H9 (cell line): ENCODE measurements around the gene DDX51. TPM values are rescaled to one million over a fixed set of nuclear protein-coding genes. Genes with fewer than 3 reads are reported as not detected.

Experiments
- DNase-seq: peaks from one replicate; pipeline ENCODE4 v3.0.0-alpha.2; 2017
- H2AFZ ChIP-seq: one replicate; pipeline ENCODE4 v1.6.1; 2013; ENCODE audit warnings: mild to moderate bottlenecking, low read length, control low read depth, moderate library complexity
- H2AK5ac ChIP-seq: 2 replicates; pipeline ENCODE4 v1.6.1; 2013; ENCODE audit warnings: low read length, control low read depth, mixed read lengths; ENCODE audit not compliant: insufficient read length
- H2BK120ac ChIP-seq: one replicate; pipeline ENCODE4 v1.6.1; 2013; ENCODE audit warnings: low read depth, mild to moderate bottlenecking, low read length, control low read depth, inconsistent platforms; ENCODE audit not compliant: poor library complexity, severe bottlenecking
- H2BK12ac ChIP-seq: 2 replicates; pipeline ENCODE4 v1.6.1; 2013; ENCODE audit warnings: low read length, control low read depth, mixed read lengths, low read depth; ENCODE audit not compliant: insufficient read length
- H2BK15ac ChIP-seq: 2 replicates; pipeline ENCODE4 v1.6.1; 2013; ENCODE audit warnings: low read depth, low read length, control low read depth
- H2BK20ac ChIP-seq: one replicate; pipeline ENCODE4 v1.6.1; 2013; ENCODE audit warnings: low read depth, mild to moderate bottlenecking, low read length, control low read depth, inconsistent platforms; ENCODE audit not compliant: poor library complexity, severe bottlenecking
- H2BK5ac ChIP-seq: 2 replicates; pipeline ENCODE4 v1.6.1; 2013; ENCODE audit warnings: low read length, control low read depth, mixed read lengths; ENCODE audit not compliant: insufficient read length
- H3K14ac ChIP-seq: 2 replicates; pipeline ENCODE4 v1.6.1; 2013; ENCODE audit warnings: low read length, control low read depth; ENCODE audit not compliant: insufficient read depth
- H3K18ac ChIP-seq: 2 replicates; pipeline ENCODE4 v1.6.1; 2013; ENCODE audit warnings: low read depth, mild to moderate bottlenecking, mixed read lengths, low read length, control low read depth; ENCODE audit not compliant: insufficient read length
- H3K23ac ChIP-seq: 2 replicates; pipeline ENCODE4 v1.6.1; 2013; ENCODE audit warnings: low read length, control low read depth, mixed read lengths, low read depth; ENCODE audit not compliant: insufficient read length
- H3K23me2 ChIP-seq: 2 replicates; pipeline ENCODE4 v1.6.1; 2013; ENCODE audit warnings: low read depth, mild to moderate bottlenecking, mixed read lengths, low read length, control low read depth; ENCODE audit not compliant: insufficient read length, poor library complexity, severe bottlenecking
- H3K27ac ChIP-seq: 2 replicates; pipeline ENCODE4 v1.5.1; 2013; ENCODE audit warnings: low read length, control low read depth, mixed read lengths, low read depth; ENCODE audit not compliant: insufficient read length
- H3K27me3 ChIP-seq: 2 replicates; pipeline ENCODE4 v1.6.1; 2013; ENCODE audit warnings: low read length, control low read depth, inconsistent platforms; ENCODE audit not compliant: insufficient read depth
- H3K4ac ChIP-seq: 2 replicates; pipeline ENCODE4 v1.6.1; 2013; ENCODE audit warnings: low read depth, mild to moderate bottlenecking, control low read depth, inconsistent platforms, low read length, moderate library complexity
- H3K4me1 ChIP-seq: 2 replicates; pipeline ENCODE4 v1.6.1; 2013; ENCODE audit warnings: low read length, control low read depth, inconsistent platforms; ENCODE audit not compliant: insufficient read depth
- H3K4me2 ChIP-seq: 2 replicates; pipeline ENCODE4 v1.6.1; 2013; ENCODE audit warnings: low read length, control low read depth, mixed read lengths; ENCODE audit not compliant: insufficient read length, insufficient read depth
- H3K56ac ChIP-seq: 2 replicates; pipeline ENCODE4 v1.6.1; 2013; ENCODE audit warnings: low read depth, mild to moderate bottlenecking, mixed read lengths, low read length, control low read depth; ENCODE audit not compliant: insufficient read length
- H3K79me1 ChIP-seq: 2 replicates; pipeline ENCODE4 v1.6.1; 2013; ENCODE audit warnings: low read depth, mild to moderate bottlenecking, moderate library complexity, low read length, control low read depth, inconsistent platforms; ENCODE audit not compliant: insufficient read depth, poor library complexity, severe bottlenecking
- H3K79me2 ChIP-seq: 2 replicates; pipeline ENCODE4 v1.6.1; 2013; ENCODE audit warnings: low read length, control low read depth, inconsistent platforms; ENCODE audit not compliant: insufficient read depth
- H3K9ac ChIP-seq: 2 replicates; pipeline ENCODE4 v1.6.1; 2013; ENCODE audit warnings: low read length, control low read depth, mixed read lengths; ENCODE audit not compliant: insufficient read length; ENCODE audit errors: extremely low read depth
- H3K9me3 ChIP-seq: one replicate; pipeline ENCODE4 v1.6.1; 2013; ENCODE audit warnings: low read depth, low read length, inconsistent platforms; ENCODE audit not compliant: control insufficient read depth
- H3T11ph ChIP-seq: one replicate; pipeline ENCODE4 v1.6.1; 2013; ENCODE audit warnings: mild to moderate bottlenecking, low read length, control low read depth, inconsistent platforms
- H4K20me1 ChIP-seq: one replicate; pipeline ENCODE4 v1.6.1; 2013; ENCODE audit not compliant: control insufficient read depth, insufficient read length, insufficient read depth
- H4K5ac ChIP-seq: 2 replicates; pipeline ENCODE4 v1.6.1; 2013; ENCODE audit warnings: low read depth, mild to moderate bottlenecking, mixed read lengths, low read length, control low read depth; ENCODE audit not compliant: insufficient read length
- H4K8ac ChIP-seq: replicated peaks from 2 replicates; pipeline ENCODE4 v1.6.1; 2013; ENCODE audit warnings: low read length, control low read depth, mixed read lengths, low read depth; ENCODE audit not compliant: insufficient read length
- H4K91ac ChIP-seq: 2 replicates; pipeline ENCODE4 v1.6.1; 2013; ENCODE audit warnings: low read depth, mild to moderate bottlenecking, moderate library complexity, mixed read lengths, low read length, control low read depth; ENCODE audit not compliant: insufficient read length
- H3K27ac Mint-ChIP-seq, 3 experiments: 2 replicates in 2 of 3; 3 replicates in 1 of 3; pipeline ENCODE4 v1.8.0; 2020 to 2021; ENCODE audit warnings: mixed read lengths in 3 of 3, mild to moderate bottlenecking in 1 of 3, moderate library complexity in 1 of 3
- H3K27me3 Mint-ChIP-seq: 2 replicates; pipeline ENCODE4 v1.8.0; 2021; ENCODE audit warnings: low read depth, mild to moderate bottlenecking, moderate library complexity, mixed read lengths
- H3K36me3 Mint-ChIP-seq, 3 experiments: 2 replicates in 2 of 3; 3 replicates in 1 of 3; pipeline ENCODE4 v1.8.0; 2020 to 2021; ENCODE audit warnings: low read depth in 3 of 3, mixed read lengths in 3 of 3; ENCODE audit not compliant: insufficient read depth in 1 of 3
- H3K4me1 Mint-ChIP-seq, 2 experiments: 2 replicates each; pipeline ENCODE4 v1.8.0; 2020; ENCODE audit warnings: mixed read lengths in 2 of 2
- H3K4me3 Mint-ChIP-seq, 2 experiments: 2 replicates in 1 of 2; 3 replicates in 1 of 2; pipeline ENCODE4 v1.8.0; 2020 to 2021; ENCODE audit warnings: mild to moderate bottlenecking in 2 of 2, mixed read lengths in 2 of 2, moderate library complexity in 1 of 2
- H3K9me3 Mint-ChIP-seq, 2 experiments: 2 replicates in 1 of 2; 3 replicates in 1 of 2; pipeline ENCODE4 v1.8.0; 2020; ENCODE audit warnings: mild to moderate bottlenecking in 2 of 2, mixed read lengths in 2 of 2, moderate library complexity in 1 of 2
- CTCF ChIP-seq: fragments of 200-600 bp; sonication (generic); conservative IDR thresholded peaks from 3 replicates; pipeline ENCODE4 v1.8.0; 2021; ENCODE audit warnings: antibody characterized with exemption, mild to moderate bottlenecking
- WGBS: extraction: QIAGEN DNeasy Blood & Tissue Kit; methylation state at CpG from one replicate; pipeline ENCODE4 v1.1.7; 2013; ENCODE audit warnings: missing lambda C conversion rate, low lambda C conversion rate, mixed read lengths; ENCODE audit not compliant: insufficient read length; ENCODE audit errors: extremely low coverage; 5-methylcytosine and 5-hydroxymethylcytosine counted together
- total RNA-seq: library from RNA; stranded (reverse); gene quantifications from 2 replicates; pipeline ENCODE4 v1.2.1, GENCODE V29; 2021

DDX51 gene
- total RNA-seq, 1 experiment from 2014 or later, result 37.9 TPM

DNA sequence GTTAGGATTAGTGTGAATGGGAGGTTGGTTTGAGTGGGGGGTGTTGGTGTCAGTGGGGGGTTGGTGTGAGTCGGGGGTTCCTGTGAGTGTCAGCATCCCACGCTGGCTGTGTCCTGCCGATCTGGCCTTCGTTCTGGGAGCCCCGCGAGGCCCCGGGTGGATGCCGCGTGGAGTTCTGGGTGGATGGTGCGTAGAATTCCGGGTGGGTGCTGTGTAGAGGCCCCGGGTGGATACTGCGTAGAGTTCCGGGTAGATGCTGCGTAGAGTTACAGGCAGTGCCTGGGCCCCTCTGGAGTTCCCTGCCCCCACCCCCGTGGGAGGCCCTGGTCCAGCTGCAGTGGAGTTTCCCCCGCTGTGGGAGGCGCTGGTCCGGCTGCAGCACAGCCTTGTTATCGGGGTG, 8.8 kb upstream of the DDX51 start:
- Histone ChIP-seq H3K14ac (no peak overlapping the region), H3K79me2 (no peaks in the 10 kb centered on the region), H2BK12ac (no peak overlapping the region), H3K23me2 (no peaks in the 10 kb centered on the region), H3K27me3 (no peaks in the 10 kb centered on the region), H4K91ac (no peak overlapping the region), H3K27ac (no peak overlapping the region), H2AK5ac (no peak overlapping the region), H3T11ph (no peak overlapping the region), H3K23ac (no peak overlapping the region), H3K56ac (no peak overlapping the region), H3K9me3 (peaks cover 18% of the 10 kb centered on the region), H3K18ac (no peak overlapping the region), H2BK20ac (no peak overlapping the region), H3K9ac (no peak overlapping the region), H2BK120ac (no peak overlapping the region), H3K79me1 (no peaks in the 10 kb centered on the region), H3K4ac (no peak overlapping the region), H2AFZ (no peak overlapping the region), H4K5ac (no peak overlapping the region), H4K8ac (no peak overlapping the region), H4K20me1 (no peaks in the 10 kb centered on the region), H3K4me2 (no peak overlapping the region), H3K4me1 (no peaks in the 10 kb centered on the region), H2BK15ac (no peak overlapping the region), H2BK5ac (no peak overlapping the region)
- no peak for TF ChIP-seq CTCF
- no peak overlapping the region for H3K4me3 Mint-ChIP-seq
- H3K9me3 Mint-ChIP-seq, result no peaks in the 10 kb centered on the region
- H3K27me3 Mint-ChIP-seq, result peaks cover 5% of the 10 kb centered on the region
- no peaks in the 10 kb centered on the region for H3K4me1 Mint-ChIP-seq
- WGBS, result no CpG with 5 or more reads among the region's 20 CpGs
- H3K27ac Mint-ChIP-seq, result no peak overlapping the region
- H3K36me3 Mint-ChIP-seq, result peaks cover 6 to 8% (median 7%) of the 10 kb centered on the region in 3 experiments
- no peak for DNase-seq
